Metanephros (tissue), 1 donor: ENCODE measurements around the gene TUBB4B. TPM values are rescaled to one million over a fixed set of nuclear protein-coding genes. Genes with fewer than 3 reads are reported as not detected.

Source experiments
- total RNA-seq: library from RNA; depleted of rRNA; stranded (reverse); fragments of >200 nt; gene quantifications from one replicate; pipeline ENCODE4 v1.2.3, GENCODE V29; 2014

The TUBB4B gene
- total RNA-seq: 172 TPM

DNA sequence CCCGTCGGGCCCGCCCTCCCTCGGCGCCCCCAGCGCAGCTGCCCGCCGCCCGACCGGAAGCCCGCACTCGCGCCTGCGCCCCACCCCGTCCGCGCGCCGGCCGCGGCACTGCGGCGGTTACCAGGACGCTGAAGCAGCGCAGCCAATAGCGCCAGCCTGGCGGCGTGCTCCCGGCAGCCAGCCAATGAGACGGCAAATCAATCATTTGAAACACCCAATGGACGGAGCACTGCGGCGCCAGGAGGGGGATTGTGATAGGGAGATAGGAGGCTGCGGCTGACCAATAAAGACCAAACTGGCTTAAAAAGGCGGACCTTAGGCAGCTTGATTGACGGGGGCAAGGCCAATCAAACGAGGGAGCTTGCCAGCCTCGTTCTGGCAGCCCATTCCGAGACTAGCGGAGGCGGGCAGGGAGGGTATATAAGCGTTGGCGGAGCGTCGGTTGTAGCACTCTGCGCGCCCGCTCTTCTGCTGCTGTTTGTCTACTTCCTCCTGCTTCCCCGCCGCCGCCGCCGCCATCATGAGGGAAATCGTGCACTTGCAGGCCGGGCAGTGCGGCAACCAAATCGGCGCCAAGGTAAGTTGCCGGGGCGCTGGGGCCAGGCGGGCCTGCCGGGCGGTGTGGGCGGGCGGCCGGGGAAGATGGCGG is at the start of gene TUBB4B:
Gene TUBB4B (plus strand): TSS at position 447 of the 649 bp plus-strand sequence. CDS start 74 bp downstream, at position 521.

DNA sequence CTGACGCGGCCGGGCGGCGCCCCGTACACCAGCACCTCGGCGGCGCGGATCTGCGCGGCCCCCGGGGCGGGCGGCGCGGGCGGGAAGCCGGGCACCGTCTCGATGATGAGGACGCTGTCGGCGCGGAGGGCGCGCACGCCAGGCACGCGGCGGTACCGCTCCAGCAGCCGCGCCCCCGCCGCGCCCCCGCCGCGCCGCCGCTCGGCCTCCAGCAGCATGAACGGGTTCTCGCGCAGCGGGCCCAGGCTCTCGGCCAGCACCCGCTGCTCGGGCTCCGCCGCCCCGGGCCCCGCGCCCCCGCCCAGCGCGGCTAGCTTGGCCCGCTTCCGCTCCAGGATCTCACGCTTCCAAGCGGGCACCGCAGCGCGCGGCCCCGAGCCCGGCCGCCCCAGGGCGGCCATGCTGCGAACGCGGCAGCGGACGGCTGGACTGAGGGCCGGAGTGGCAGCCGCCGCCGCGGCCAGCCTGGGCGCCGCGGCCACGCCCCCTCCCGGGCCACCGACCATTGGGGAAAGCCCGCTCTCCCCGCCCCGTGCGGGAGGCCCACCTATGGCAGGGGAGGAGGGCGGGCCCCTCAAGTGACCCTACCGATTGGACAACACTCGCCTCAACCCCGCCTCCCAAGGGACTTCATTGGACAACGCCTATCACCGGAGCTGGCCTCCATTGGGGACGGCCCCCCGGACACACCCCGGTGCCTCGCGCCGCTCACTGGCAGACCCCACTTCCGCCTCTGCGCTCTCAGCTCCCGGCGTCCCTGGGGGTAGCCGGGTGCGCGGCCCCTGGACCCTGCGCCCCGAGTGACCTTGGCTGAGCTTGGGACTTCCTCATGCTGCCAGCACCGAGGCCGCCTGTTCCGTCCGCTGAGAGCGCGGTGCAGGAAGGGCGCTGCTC is 40.5 kb upstream of the TUBB4B start, which contains the start of gene TPRN:
Gene TPRN (minus strand): TSS at position 431 of the 894 bp plus-strand sequence. CDS start 30 bp downstream, at position 401.

DNA sequence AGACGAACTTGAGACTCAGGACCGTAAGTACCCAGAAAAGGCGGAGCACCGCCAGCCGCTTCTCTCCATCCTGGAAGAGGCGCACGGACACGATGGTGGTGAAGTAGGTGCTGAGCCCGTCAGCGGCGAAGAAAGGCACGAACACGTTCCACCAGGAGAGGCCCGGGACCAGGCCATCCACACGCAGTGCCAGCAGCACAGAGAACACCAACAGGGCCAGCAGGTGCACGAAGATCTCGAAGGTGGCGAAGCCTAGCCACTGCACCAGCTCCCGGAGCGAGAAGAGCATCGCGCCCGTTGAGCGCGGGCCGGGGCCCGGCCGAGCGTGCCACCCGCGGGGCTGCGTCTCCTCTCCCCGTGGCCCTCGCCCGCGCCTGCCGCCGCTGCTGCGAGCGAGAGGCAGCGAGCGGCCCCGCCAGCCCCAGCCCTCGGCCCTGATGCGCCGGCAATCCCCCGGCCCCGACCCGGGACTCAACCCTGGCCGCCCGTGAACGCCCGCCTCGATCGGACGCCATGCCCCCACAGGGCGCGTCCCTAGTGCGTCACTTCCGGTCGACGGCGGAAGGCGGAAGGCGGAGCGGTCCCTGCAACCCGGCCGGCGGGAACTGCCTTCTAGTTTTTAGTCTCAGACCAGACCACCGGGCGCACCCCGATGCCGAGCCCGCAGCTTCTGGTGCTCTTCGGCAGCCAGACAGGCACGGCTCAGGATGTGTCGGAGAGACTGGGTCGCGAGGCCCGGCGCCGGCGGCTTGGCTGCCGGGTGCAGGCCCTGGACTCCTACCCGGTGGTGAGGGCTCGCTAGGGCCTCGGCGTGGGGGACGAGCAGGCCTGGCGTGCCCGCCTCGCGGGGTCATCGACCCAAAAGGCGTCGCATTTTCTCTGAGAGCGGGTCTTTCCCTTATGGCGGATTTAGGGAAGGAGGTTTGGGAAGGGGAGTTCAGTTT is 35.7 kb upstream of the TUBB4B start, which contains the start of the genes NDOR1 and TMEM203:
Gene NDOR1 (plus strand): TSS at position 575 of the 944 bp plus-strand sequence. CDS start 78 bp downstream, at position 653.
Gene TMEM203 (minus strand): TSS at position 523 of the 944 bp plus-strand sequence. CDS start 234 bp downstream, at position 289.

DNA sequence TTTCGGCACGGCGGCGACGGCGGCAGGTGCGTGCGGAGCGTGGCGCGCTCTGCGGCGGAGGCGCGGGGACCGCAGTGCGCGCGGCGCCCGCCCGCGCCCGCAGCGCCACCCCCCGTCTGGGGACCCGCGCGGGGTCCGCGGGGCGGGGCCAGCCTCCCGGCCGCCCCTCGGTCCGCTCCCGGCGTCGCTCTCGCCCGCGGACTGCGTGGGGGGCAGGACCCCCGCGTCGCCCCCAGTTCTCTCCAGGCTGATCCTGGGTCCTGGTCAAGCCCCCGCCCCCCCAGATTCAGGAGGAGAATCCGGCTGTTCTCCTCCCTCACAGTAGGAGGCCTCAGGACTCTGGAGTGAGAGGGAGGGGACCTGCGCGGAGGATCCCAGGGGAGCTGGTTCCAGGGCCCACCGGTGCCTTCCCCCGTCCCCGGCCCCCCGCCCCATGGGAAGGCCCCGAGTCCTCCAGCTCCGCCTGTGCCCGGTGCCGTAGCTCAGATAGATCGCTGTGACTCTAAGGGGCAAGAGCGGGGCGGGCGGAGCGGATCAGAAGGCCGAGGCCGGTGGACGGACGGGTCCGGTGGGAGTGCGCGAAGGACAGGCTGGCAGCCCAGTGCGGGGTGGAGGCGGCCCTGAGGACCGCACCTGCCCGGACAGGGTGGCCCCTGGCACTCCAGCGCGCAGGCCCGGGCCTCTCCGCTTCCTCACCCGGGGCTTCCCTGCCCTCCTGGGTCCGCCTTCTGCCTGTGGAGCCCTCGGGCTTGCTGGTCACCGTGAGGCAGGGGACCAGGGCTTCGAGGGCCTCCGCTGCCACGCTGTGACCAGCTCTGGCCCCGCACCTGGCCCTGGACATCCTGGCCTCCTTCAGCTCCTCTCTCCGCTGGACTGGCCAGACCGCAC is 18.7 kb upstream of the TUBB4B start, which contains the start of gene RNF208:
Gene RNF208 (minus strand): TSS at position 51 of the 888 bp plus-strand sequence. CDS start 1,028 bp downstream, outside the sequence.

DNA sequence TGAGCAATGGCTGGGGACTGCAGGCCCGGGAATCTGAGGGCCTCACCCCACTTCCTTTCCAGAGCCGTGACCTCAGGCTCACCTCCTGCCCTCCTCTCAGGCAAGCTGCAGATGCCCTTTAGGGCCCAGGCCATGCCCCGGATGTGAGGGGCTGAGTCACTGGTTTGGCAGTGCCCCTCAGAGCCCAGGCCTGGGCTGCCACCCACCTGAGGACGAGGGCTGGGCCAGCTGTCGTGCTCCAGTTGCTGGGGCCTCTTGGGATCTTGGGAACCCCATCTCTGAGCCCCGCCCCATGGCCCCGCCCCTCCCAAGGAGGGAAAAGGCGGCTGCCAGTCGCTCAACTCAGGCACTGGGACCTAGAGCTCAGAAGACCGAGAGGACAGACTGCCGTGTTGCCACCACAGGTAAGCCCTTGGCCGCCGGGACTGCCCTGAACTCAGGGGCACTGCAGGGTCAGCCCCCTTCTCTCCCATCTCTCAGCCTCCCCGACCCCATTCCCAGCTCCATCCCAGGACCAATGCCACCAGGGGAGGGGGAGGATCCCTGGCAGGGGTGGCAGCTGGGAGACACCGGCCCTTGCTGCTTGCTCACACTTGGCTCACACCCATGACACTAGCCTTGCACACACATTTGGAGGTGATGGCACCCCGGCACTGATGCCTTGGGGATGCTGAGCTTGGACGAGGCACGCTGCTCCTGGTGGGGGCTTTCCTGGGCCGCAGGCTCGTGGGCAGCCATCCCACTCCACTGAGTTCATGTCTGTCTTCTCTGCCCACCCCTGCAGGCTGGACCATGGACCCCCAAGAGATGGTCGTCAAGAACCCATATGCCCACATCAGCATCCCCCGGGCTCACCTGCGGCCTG is 16.0 kb upstream of the TUBB4B start, which contains the start of gene CYSRT1:
Gene CYSRT1 (plus strand): TSS at position 345 of the 865 bp plus-strand sequence. CDS start 448 bp downstream, at position 793.

DNA sequence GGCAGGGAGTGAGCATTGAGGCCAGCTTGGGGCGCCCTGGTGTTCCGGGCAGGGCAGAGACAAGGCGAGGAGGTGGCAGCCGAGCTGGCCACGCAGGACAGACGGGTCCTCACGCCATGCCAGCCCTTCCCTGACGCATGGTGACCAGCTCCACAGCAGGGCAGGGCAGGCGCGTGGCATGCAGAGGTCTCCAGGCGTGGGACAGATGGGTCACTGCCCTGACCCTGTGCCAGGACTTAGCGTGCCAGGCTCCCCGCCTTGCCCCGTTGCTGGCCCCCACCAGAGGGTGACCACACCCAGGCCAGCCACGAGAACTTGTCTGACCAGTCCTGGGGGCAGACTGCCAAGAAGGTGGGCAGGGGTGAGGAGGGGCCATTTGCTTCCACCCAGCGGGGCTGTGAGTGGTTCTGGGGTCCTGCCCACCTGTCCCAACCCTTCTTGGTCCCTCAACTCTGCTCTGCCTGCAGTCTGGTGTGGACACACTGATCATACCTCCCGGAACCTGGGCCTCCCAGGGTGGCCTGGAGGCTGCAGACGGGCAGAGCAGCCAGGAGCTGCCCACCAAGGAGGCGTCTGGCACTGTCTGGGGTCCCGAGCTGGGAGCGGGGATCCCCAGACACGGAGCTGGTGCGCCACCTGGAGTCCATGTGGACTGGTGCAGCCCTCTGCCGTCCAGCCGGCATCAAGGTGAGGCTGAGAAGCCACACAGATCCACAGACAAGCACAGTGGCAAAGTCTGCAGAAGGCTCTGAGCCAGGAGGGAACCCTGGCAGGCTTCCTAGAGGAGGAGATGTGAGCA is 13.8 kb upstream of the TUBB4B start, which contains the start of gene RNF224:
Gene RNF224 (plus strand): TSS at position 449 of the 799 bp plus-strand sequence. CDS start 834 bp downstream, outside the sequence.

DNA sequence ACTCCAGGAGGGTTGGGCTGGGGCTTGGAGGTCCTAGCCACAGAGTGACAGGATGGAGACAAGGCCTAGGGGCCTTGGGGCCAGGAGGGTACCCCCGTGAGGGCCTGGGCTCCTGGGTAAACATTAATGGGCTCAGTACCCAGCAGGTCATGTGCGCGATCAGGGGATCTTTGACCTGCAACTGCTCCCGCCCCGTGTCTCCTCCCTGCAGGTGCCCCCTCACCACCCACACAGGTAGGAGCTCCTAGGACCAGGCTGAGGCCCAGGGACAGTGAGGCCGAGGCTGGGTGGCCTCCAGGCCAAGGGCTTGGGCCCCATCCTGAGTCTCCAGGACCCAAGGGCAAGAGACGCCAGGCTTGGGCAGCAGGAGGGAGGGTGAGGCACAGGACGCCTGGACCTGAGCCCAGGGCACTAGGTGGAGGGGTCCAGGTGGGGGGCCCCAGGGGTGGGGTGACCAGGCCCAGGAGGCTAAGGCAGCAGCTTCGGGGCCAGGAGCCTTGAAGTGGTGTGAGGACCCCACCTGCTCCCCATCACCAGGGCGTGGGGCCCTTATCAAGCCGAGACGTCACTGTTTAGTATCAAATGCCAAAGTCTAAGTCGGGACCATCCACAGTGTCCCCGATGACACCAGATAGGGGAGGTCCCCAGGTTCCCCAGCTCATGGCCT is 10.2 kb upstream of the TUBB4B start, which contains the start of gene SLC34A3:
Gene SLC34A3 (plus strand): TSS at position 197 of the 667 bp plus-strand sequence. CDS start 802 bp downstream, outside the sequence.

DNA sequence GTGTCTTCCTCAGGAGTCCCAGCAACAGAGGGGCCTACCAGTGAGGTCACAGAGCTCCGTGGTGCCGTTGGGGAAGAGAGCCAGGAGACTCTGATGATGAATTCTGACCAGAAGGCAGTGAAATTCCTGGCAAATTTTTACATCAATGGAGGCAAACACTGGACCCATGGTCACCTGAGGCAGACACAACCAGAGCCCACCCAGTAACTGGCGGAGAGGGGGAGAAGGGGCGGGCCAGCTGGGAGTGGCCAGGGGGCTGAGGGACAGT is 10.0 kb downstream of the TUBB4B start, which contains the start of gene STPG3:
Gene STPG3 (plus strand): TSS at position 93 of the 268 bp plus-strand sequence. CDS start 1 bp downstream, at position 94.

DNA sequence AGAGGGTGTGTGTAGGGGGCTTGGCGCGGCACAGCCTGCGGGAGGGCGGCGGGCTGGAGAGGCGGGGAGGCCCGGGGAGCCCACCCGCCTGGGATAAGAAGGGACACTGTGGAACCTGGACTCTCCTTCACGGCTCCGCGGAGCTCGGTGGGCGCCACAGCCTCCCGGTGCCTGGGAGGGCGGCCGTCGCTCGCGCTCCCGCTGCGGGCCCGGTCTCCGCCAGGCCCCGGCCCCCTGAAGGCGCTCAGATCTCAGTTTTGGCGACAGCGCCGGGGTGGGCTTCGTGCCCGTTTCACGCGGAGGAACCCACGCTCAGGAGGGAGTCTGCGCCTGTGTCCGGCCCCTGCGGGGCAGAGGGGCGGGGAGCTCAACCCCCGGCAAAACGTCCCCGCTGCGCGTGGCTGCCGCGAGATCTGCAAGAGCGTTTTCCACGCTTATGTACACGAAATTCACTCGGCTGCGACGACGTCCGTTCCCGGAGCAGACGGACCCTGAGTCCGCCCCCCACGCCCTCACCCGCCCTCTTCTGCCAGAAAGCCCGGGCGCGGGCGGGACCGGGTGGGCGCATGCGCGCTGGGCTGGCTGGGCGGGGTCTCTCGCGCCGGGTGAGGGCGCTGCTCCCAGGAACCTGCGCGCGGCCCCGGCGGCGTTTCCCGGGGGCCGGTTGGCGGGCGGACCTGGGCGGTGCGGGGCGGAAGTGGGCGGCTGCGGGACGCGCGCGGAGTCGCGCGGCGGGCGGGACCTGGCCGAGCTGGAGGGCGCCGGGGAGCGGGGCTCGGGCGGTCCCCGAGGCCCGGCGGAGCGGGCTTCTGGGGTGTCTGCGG is 13.7 kb downstream of the TUBB4B start, which contains the start of gene NELFB:
Gene NELFB (plus strand): TSS at position 704 of the 824 bp plus-strand sequence.

DNA sequence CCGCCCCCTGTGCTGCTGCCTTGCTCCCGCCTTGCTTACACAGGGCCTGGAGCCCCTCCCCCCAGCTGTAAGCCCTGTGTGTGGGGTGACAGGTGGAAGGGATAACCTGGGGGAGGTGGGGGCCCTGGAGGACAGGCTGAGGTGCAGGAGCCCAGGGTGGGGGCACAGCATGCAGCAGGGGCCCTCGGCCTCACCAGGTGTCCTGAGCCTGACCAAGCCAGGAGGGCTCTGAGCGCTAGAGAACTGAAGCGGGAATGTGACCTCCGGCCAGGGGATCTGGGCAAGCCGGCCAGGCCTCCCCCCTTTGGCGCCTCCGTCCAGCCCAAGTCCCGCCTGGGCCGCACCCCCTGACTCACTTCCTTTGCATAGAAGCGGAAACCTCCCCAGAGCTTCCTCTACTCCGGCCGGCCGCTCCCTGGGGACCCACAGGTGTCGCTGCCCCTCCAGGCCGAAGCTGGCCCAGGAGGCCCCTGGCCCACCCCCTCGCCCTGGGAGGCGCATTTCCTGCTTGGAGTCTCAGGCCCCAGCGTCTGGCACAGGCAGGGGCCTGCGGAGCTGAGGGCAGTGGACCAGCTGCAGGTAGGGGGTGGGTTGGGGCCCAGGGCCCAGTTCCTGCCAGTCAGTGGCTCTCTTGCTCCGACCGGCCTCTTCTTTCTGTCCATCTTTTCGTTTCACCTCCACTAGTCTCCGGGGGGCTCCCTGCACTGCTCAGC is 36.4 kb downstream of the TUBB4B start, which contains the start of gene TOR4A:
Gene TOR4A (plus strand): TSS at position 398 of the 713 bp plus-strand sequence. CDS start 964 bp downstream, outside the sequence.

Other genes with a start within 250 kb of the TUBB4B start
- gene PAXX, start 248.9 kb upstream of the TUBB4B start, total RNA-seq: 28.0 TPM
- 2.5 TPM for gene CLIC3, start 244.7 kb upstream of the TUBB4B start, total RNA-seq
- 39.4 TPM for gene ABCA2, start 213.1 kb upstream of the TUBB4B start, total RNA-seq
- gene FUT7, start 209.2 kb upstream of the TUBB4B start, total RNA-seq: 0.35 TPM
- gene NPDC1, start 195.1 kb upstream of the TUBB4B start, total RNA-seq: 28.6 TPM
- 3.6 TPM for gene ENTPD2, start 187.2 kb upstream of the TUBB4B start, total RNA-seq
- gene SAPCD2, start 170.7 kb upstream of the TUBB4B start, total RNA-seq: 7.2 TPM
- gene UAP1L1, start 163.8 kb upstream of the TUBB4B start, total RNA-seq: 11.2 TPM
- 54.5 TPM for gene MAN1B1, start 154.3 kb upstream of the TUBB4B start, total RNA-seq
- gene DPP7, start 126.6 kb upstream of the TUBB4B start, total RNA-seq: 20.4 TPM
- 0.47 TPM for gene GRIN1, start 102.1 kb upstream of the TUBB4B start, total RNA-seq
- 0.35 TPM for gene LRRC26, start 71.2 kb upstream of the TUBB4B start, total RNA-seq
- not detected for gene TMEM210, start 69.2 kb upstream of the TUBB4B start, total RNA-seq
- gene ANAPC2, start 52.7 kb upstream of the TUBB4B start, total RNA-seq: 44.7 TPM
- 35.3 TPM for gene SSNA1, start 52.6 kb upstream of the TUBB4B start, total RNA-seq
- gene TPRN, start 40.5 kb upstream of the TUBB4B start, total RNA-seq: 8.2 TPM
- gene TMEM203, start 35.6 kb upstream of the TUBB4B start, total RNA-seq: 32.5 TPM
- gene NDOR1, start 35.6 kb upstream of the TUBB4B start, total RNA-seq: 10.3 TPM
- gene RNF208, start 19.0 kb upstream of the TUBB4B start, total RNA-seq: 4.1 TPM
- 0.76 TPM for gene CYSRT1, start 16.1 kb upstream of the TUBB4B start, total RNA-seq
- gene RNF224, start 13.8 kb upstream of the TUBB4B start, total RNA-seq: 0.70 TPM
- 3.0 TPM for gene SLC34A3, start 10.4 kb upstream of the TUBB4B start, total RNA-seq
- not detected for gene STPG3, start 10.0 kb downstream of the TUBB4B start, total RNA-seq
- 48.3 TPM for gene NELFB, start 14.0 kb downstream of the TUBB4B start, total RNA-seq
- 12.5 TPM for gene TOR4A, start 36.4 kb downstream of the TUBB4B start, total RNA-seq
- gene NRARP, start 61.0 kb downstream of the TUBB4B start, total RNA-seq: 10.1 TPM
- 32.1 TPM for gene EXD3, start 181.9 kb downstream of the TUBB4B start, total RNA-seq
- gene NOXA1, start 182.1 kb downstream of the TUBB4B start, total RNA-seq: 5.3 TPM
- gene ENTPD8, start 200.1 kb downstream of the TUBB4B start, total RNA-seq: 1.1 TPM
- 27.0 TPM for gene NSMF, start 218.0 kb downstream of the TUBB4B start, total RNA-seq